Activated CD8-positive, alpha-beta memory T cell treated with anti-CD3 and anti-CD28 coated beads, Interleukin-2, amount 50 U/mL, for 24 hours (primary cell): ENCODE data around the gene PCDHA1.

Experiments
- DNase-seq: peaks from one replicate; pipeline ENCODE4 v3.0.0-alpha.2; 2020; ENCODE audit errors: extremely low read depth

PCDHA1 gene

DNA sequence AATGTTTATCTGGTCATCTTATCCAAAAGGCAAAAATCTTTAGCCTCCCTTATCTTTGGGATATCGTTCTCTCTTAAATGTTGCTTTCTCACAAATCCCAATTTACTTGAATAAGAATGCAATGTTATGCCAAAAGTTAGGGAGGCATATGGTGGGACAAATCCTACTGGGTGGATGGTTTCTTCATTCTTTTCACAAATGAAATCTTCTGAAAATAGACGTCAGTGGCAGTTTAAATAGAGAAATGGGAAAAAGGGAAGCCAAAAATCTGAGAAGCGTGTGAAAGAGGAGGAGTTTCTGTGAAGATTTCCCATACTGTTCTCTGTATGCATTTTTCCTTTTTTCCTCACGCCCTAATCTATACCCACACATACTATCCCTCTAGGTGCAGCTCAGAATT is 137.7 kb downstream of the PCDHA1 start:
- DNase-seq = no peak

DNA sequence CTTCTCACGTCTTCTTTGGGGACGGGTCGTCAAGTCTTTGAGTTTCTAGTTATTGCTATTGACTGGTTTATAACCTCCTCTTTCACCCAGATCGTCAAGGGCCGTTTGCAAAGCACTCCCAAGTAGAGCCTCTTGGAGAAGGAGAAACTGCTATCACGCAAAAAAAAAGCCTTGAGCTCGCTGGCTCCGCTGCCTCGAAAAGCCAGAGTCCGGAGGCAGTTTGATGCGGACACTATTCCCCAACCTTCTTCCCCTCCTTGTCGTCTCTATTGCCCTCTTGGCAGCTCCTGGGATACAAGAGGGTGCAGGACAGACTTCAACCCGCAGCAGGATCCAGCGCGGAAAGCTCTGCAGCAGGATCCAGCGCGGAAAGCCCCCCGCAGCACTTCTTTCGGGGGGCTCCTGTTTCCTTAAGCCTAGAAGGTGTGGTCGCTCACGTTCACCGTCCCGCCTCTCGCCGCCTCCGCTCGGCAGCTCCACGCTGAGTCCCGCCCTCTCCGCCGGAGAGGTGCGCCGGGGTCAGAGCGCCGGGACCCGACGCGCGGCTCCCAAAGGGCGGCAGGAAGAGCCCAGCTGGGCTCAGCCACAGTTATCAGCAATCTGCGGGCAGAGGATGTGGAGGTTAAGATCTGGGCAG is 140.0 kb downstream of the PCDHA1 start, which contains the start of gene PCDHAC1:
Gene PCDHAC1 (plus strand): TSS at position 494 of the 637 bp plus-strand sequence. CDS start 594 bp downstream, outside the sequence.
- no peak for DNase-seq

DNA sequence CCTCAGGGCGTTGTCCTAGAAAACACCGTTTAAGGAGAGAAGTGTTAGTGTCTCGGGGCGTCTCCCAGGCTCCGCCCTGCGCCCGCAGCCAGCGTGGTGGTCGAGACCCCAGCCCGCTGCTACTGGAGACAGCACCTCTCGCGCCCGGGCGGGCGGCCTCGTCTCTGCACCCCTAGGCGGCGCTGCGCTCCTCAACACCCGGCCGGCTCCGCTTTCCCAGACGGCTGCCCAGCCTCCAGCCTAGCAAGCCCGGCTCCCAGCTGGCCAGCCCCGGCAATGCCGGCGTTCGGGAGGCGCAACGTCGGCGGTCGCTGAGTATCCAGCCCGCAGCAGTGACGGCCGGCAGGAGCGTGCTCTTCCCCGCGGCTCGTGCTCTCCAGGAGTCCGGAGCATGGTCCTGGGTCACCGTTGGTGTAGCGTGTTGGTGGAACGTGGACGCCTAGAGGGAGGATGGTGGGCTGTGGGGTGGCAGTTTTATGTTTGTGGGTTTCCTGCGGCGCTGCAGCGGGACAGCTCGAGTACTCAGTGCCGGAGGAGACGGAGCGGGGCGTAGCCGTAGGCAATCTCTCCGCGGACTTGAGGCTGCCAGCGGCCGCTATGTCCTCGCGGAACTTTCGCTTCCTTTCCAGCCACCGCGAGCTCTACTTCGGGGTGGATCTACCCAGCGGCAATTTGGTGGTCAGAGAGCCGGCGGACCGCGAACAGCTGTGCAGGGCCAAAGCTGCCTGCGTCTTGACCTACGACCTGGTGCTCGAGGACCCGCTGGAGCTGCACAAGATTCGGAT is 140.7 kb downstream of the PCDHA1 start:
- DNase-seq = no peak

DNA sequence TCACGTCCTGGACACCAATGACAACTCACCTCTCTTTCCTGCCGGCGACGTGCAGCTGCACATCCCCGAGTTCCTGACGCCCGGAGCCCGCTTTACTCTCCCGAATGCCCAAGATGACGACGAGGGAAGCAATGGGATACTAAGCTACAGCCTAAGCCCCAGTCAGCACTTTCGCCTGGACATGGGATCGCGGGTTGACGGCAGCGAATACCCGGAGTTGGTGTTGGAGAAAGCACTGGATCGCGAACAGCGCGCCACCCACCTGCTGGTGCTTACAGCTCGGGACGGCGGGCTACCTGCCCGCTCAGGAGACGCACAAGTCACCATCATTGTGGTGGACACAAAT is 141.3 kb downstream of the PCDHA1 start:
- DNase-seq = no peak

DNA sequence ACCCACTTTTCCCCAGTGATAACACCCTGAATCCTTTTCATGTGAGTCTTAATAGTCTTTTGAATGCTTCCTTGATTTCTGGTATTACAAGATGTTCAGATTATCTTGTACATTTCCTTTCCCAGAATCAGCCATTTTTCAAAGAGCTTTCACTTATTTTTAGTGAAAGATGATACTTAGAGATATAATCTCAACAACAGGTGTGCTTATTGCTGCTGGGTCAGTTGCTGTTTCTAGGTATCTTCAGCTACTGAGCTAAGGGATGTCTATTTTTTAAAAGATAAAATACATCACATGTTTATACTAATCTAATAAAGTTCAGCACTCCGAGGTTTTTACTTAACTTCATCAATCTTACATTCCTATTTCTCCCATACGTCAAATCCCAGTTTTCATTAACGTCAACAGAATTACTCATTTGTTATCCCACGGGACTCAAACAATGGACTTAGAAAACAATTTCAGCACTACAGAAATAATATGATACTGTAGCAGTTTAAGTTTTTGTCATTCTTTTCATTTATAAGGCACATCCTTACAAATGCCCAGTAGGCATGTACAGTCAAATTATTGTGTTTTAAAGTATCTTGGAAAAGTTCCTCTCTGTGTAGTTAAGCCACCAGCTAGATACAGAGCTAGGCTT is 149.1 kb downstream of the PCDHA1 start:
- no peak for DNase-seq

DNA sequence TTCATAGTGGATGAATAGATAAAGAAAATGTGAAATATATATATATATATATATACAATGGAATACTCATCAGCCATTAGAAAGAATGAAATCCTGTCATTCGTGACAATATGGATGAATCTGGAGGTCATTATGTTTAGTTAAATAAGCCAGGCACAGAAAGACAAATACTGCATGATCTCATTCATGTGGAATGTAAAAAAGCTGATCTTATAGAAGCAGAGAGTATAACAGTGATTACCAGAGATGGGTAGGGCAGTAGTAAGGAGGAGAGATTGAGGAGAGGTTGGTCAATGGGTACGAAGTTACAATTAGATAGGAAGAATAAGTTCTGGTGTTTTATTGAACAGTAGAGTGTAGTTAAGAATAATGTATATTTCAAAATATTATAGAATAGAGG is 160.6 kb downstream of the PCDHA1 start:
- no peak for DNase-seq

DNA sequence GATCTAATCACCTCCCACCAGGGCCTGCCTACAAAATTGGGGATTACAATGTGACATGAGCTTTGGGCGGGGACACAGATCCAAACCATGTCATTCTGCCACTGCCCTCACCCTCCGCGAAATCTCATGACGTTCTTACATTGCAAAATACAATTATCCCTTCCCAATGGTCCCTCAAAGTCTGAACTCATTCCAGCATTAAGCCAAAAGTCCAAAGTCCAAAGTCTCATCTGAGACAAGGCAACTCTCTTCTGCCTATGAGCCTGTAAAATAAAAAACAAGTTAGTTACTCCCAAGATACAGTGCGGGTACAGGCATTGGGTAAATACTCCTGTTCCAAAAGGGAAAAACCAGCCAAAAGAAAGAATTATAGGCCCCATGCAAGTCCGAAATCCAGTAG is 165.7 kb downstream of the PCDHA1 start:
- no peak for DNase-seq

DNA sequence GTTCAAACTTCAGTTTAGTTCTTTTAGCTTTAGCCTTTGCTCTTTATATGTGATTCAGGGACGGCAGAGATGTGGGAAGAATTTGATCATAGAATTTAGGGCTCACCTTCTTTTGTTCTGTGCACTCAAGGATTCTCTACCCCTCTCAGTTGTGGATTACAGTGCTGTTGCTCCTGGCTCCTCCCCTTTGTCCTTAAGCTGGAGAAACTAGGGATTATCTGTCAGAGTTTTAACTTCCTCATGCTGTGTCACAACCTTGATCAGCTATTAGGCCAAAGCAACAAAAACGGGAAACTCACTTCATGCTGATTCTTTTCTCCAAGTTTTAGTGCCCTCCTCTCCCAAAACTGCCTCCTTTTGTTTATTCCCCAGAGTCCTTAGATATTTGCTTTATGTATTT is 167.3 kb downstream of the PCDHA1 start:
- no peak for DNase-seq

DNA sequence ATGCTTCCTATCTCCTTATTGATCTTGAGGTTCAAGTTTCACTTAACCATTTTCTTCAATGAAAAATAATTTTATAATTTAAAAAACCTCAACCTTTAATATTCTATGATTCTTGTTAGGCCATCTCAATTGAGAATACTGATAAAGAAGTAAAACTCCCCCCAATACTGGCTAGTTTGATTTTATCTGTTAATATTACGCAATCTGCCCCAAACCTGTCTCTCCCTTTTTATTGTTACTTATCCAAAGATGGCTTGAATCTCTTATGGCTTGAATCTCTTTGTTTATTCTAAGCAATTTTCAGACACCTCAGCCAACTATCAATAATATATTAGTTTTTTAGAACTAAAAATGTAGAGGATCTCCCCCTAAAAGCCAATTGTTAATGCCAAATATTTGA is 176.2 kb downstream of the PCDHA1 start:
- no peak for DNase-seq

DNA sequence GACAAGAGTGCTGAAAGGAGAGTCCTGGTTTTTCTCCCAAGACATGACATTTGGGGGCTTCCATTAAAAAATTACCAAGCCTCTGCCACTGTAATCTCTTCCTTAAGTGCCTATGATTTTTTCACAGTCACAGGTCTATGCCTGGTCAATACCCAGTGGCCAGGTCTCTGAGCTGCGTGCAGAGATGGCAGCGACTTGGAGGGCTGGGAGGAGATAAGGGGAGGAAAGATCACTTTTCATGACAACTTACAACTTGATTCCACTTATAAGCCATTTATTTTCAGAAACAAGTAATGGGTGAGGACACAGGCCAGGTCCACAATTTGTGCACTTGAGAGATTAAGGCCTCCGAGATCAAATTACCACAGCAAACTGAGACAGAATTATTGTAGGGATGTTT is 178.4 kb downstream of the PCDHA1 start:
- no peak for DNase-seq

DNA sequence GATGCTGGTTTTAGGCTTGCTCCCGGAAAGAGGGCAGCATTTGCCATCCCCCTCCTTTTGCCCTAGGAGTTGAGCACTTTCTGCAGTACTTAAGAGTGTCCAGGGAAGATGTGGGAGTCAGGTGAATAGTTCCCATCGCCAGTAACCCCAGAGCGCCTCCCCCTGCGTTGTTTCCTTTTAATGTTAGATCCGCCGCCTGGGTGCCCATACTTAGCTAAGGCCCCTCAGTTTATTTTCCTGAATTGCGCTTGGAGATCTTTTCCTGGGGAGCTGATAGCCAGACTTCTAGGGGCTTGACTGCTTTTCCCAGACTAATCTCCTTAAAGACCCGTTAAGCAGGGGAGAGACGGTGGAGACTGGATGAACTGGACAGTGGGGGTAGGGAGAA is 180.0 kb downstream of the PCDHA1 start:
- DNase-seq = no peak

DNA sequence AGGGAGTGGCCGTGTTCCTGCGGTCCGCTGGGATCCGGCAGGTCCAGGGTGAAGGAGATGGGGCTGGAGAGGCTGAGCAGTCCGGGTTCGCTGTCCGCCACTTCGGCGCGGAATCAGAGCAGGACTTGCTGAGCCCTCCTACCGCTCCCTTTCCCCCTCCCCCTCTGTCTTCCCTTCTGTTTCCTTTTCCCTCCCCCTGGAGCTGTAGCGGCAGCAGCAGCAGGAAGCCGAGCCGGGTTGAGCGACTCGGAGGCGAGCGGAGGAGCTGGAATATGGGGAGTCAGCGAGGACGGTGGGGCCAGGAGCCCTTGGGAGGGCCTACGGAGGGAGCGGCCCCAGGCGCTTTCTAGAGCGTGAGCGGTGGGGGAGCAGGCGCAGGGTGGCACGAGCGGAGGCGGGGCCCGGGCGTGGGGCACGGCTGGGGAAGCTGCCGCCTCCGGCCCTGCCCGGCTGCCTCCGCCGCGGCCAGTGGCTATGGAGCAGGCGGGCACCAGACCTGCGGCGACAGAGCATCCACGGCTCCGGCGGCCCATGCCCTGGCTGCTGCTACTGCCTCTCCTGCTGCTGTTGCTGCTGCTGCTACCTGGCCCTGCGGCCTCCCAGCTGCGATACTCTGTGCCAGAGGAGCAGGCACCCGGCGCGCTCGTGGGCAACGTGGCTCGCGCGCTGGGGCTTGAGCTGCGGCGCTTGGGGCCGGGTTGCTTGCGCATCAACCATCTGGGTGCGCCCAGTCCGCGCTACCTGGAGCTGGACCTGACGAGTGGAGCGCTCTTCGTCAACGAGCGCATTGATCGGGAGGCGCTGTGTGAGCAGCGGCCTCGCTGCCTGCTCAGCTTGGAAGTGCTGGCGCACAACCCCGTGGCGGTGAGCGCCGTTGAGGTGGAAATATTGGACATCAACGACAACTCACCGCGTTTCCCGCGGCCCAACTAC is 180.6 kb downstream of the PCDHA1 start, which contains the start of gene PCDHAC2:
Gene PCDHAC2 (plus strand): TSS at position 184 of the 933 bp plus-strand sequence. CDS start 291 bp downstream, at position 475.
- DNase-seq = no peak

DNA sequence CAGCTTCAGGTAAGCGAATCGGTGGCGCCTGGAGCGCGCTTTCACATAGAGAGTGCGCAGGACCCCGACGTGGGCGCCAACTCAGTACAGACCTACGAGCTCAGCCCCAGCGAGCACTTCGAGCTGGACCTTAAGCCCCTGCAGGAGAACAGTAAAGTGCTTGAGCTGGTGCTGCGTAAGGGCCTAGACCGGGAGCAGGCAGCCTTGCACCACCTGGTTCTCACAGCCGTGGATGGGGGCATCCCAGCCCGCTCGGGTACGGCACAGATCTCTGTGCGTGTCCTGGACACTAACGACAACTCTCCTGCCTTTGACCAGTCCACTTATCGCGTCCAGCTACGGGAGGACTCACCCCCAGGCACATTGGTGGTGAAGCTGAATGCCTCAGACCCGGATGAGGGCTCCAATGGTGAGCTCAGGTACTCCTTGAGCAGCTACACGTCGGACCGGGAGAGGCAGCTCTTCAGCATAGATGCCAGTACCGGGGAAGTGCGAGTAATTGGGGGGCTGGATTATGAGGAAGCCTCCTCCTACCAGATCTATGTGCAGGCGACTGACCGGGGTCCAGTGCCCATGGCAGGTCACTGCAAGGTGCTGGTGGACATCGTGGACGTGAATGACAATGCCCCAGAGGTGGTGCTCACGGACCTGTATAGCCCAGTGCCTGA is 181.4 kb downstream of the PCDHA1 start:
- DNase-seq = no peak

DNA sequence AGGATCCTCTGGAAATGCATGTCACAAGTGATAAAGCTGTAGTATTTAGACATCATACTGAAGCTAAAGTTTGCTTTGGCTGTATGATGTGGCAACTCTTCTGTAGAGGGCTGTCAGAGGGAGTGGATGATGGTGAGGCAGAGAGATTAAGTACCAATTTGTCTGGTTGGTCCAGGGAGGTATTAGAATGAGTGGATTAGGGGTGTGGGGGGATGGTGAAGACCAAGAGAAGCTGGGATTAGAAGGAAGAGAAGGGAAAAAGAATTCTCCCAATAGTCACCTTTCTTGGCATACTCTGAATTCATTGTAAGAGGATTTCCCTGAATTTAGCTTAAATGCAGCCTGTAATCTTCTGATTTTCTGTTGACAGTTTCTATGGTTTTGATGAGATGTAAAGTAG is 183.9 kb downstream of the PCDHA1 start:
- no peak for DNase-seq

DNA sequence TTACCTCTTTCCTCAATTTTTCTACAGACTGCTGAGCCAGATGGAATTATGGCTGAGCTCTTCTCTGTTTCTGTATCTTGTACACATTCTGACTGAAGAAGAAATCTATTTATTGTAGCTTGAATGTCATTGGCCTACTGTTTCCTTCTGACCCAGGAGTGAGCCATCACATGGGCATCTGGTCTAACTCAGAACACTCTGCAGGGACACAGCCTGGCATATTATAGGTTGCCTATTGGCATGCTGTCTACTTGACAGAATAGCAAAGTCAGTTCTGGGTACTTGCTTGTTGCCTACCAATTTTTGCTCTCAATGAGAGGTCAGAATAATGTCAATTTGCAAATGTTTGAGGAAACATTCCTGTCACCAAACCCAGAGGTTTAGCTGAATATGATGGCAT is 187.6 kb downstream of the PCDHA1 start:
- no peak for DNase-seq

DNA sequence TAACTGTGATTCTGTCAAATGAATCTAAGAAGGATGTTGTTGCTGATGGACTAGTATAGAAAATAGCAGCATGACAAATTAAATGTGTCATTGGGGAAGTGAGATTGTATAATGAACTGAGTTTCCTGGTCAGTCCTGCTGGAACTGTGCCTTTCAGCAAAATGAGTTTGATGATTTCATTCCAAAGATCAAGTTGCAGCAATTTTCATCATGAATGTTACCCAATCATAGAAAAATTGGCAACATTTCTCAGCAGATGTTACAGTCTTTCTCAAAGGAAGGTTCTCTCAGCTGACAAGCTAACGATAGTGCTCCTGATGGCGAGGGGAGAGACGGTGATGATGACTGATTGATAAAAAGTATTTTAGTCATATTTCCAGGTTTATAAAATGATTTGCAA is 191.1 kb downstream of the PCDHA1 start:
- no peak for DNase-seq

DNA sequence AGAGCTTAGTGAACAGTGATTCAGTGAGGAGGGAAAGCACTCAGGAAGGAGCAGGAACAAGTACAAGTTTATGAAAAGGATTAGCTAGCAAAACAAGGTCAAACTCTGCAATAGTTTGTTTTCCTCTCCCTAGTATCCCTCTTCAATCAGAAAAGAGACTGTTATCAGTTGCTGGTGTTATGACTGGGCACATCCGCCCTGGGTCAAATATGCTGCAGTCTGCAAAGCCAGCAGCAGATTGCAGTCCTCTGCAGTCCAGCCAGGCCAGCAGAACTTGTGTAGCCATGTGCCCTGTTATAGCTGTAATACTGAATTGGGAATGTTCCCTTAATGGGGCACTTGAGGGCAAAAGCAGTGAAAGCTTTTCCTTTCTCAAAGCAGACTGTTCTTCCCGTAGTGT is 192.3 kb downstream of the PCDHA1 start:
- no peak for DNase-seq

DNA sequence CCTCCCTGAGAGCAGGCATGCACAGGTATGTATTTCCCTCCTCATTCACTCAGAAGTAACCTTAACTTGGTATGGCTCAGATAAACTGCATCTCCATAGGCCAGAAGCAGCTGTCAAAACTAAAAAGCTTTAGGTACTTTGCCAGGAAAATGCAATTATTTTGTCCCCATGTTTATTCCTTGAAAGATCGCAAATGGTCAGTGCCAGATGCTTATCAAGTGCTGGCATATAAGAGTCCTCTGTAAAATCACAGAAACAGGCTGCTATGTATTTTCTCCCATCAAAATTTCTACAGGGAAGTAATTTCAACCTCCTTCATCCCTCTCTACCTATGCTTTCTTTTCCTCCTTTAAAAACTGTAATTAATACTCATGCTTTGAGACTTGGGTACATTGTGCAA is 193.0 kb downstream of the PCDHA1 start:
- no peak for DNase-seq

DNA sequence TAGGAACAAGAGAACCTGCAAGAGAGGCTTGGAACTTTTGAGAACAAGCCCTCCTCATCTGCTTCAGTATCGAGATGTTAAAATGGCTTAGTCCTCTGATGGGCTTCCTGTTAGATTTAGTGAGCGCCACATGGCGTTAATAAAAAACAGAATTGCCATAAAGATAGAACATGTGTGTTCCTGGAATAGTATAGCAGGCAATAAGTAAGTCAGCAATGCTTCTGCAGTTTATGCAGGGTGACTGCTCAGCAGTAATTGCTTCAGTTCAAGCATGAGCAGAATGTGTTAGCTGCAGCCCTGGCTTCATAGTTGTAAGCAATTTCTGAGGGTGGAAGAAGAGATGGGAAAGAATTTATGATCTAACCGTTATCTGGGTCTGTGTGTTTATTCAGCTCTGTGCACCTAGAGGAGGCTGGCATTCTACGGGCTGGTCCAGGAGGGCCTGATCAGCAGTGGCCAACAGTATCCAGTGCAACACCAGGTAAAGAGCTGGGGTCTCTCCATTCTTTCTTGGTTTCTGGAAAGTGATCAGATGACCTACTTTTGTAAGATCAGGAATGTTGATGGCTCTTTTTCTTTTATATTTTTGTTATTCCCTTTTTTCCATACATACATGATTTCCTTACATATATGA is 196.3 kb downstream of the PCDHA1 start:
- DNase-seq = no peak

DNA sequence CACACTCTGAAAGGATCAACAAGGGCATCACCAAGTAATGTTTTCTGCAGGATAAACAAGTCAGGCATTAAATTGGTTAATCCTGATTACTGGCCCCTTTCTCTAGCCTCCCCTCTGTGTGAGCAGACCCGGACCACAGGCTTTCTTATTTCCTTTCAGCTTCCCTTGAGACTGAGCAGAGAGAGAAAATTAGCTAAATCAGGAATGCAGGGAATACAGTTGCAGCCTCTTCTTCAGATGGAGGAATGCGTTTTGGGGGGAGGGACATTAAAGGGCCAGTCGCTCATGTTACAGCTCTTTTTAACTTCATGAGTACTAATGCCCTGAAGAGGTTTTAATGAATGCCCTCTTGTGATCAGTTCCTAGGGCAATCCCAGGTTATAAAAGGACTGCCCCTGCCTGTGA is 200.2 kb downstream of the PCDHA1 start:
- DNase-seq = no peak

DNA sequence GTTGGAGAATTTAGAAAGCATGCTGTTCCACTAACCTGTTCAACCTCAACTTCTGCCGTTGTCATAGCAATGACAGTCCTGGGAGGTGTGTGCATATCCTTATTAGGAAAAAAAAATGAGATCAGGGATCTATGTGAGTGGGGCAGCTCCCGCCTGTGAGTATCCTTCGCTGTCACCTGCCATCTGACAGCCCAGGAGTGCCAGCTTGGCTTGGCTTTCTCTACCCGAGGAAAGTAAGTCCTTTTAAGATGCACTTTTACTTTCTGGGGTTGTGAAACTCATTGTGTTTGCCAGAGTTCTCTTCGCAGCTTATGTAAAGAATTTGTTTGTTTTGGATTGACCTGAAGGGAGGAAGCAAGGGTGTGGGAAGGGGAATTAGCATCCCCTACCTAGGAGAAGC is 202.2 kb downstream of the PCDHA1 start:
- no peak for DNase-seq
